Upper lobe of right lung (tissue), 1 donor: ENCODE measurements around the gene SAMD4A. TPM values are rescaled to one million over a fixed set of nuclear protein-coding genes. Genes with fewer than 3 reads are reported as not detected.
A peak's percentile ranks its signal among the peaks of the same experiment; 100 is the strongest.

Source experiments
- ATAC-seq: fragments of 200-7000 bp; cut with Tn5 transposase; one replicate; pipeline ENCODE4 v1.9.1; 2020; ENCODE audit warnings: mild to moderate bottlenecking, moderate library complexity
- DNase-seq: peaks from one replicate; pipeline ENCODE4 v3.0.0-alpha.2; 2020
- H3K27ac ChIP-seq: fragments of 200-600 bp; one replicate; pipeline ENCODE4 v1.8.0; 2022
- H3K27me3 ChIP-seq: fragments of 200-600 bp; one replicate; pipeline ENCODE4 v1.8.0; 2022; ENCODE audit warnings: mild to moderate bottlenecking
- H3K36me3 ChIP-seq: fragments of 200-600 bp; one replicate; pipeline ENCODE4 v1.8.0; 2022
- H3K4me1 ChIP-seq: fragments of 200-600 bp; one replicate; pipeline ENCODE4 v1.8.0; 2022
- H3K4me3 ChIP-seq: fragments of 200-600 bp; one replicate; pipeline ENCODE4 v1.8.0; 2022; ENCODE audit warnings: mild to moderate bottlenecking
- H3K9me3 ChIP-seq: fragments of 200-600 bp; one replicate; pipeline ENCODE4 v1.8.0; 2022
- intact Hi-C: fragments of 100-400 bp; cut with DNase I; formaldehyde crosslinking; loops from one replicate; pipeline ENCODE4 v1.11.0; 2022
- total RNA-seq: library from RNA; stranded (reverse); fragmentation: NEBNext Ultra II Directional; extraction: Animal tissue kit (Norgen Biotek cat#: 25700); gene quantifications from one replicate; pipeline ENCODE4 v1.2.1, GENCODE V29; 2021
- TF ChIP-seq, protein P1 (sequence below): fragments of 200-600 bp; IDR thresholded peaks from one replicate; pipeline ENCODE4 v1.8.0; 2022; ENCODE audit warnings: antibody characterized with exemption
- donor health status: DM: no; HTN: yes; CAD: no; lungs with severe emphysema.

SAMD4A gene
- total RNA-seq, 1 donor from 2014 or later, result 39.1 TPM

DNA sequence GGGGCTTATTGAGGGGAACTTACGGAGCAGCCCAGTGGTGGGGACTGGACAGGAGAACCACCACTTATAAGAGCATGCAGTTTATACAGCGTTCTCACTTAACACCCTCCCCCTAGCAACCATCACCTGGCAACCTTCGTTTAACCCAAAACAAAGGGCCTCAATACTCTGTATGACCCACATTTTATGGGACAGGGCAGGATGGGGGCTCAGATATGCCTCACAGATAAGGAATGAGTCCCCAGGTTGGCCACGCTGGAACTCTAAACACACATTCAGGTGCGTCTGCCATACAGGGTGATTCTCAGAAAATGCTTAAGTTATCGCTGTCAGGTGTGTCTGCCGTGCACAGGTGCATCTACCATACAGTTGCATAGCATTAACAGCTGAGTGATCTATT is 236.5 kb downstream of the SAMD4A start:
- no peak for DNase-seq
- H3K27me3 ChIP-seq, result no peaks in the 10 kb centered on the region
- H3K4me3 ChIP-seq, result no peak overlapping the region
- no peaks in the 10 kb centered on the region for H3K36me3 ChIP-seq
- no peaks in the 10 kb centered on the region for H3K9me3 ChIP-seq
- TF ChIP-seq, protein P1, sequence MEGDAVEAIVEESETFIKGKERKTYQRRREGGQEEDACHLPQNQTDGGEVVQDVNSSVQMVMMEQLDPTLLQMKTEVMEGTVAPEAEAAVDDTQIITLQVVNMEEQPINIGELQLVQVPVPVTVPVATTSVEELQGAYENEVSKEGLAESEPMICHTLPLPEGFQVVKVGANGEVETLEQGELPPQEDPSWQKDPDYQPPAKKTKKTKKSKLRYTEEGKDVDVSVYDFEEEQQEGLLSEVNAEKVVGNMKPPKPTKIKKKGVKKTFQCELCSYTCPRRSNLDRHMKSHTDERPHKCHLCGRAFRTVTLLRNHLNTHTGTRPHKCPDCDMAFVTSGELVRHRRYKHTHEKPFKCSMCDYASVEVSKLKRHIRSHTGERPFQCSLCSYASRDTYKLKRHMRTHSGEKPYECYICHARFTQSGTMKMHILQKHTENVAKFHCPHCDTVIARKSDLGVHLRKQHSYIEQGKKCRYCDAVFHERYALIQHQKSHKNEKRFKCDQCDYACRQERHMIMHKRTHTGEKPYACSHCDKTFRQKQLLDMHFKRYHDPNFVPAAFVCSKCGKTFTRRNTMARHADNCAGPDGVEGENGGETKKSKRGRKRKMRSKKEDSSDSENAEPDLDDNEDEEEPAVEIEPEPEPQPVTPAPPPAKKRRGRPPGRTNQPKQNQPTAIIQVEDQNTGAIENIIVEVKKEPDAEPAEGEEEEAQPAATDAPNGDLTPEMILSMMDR, result no peak
- no peak for ATAC-seq
- intact Hi-C loops, result no loop called here
- peaks cover 6% of the 10 kb centered on the region for H3K4me1 ChIP-seq
- H3K27ac ChIP-seq, result no peak overlapping the region

DNA sequence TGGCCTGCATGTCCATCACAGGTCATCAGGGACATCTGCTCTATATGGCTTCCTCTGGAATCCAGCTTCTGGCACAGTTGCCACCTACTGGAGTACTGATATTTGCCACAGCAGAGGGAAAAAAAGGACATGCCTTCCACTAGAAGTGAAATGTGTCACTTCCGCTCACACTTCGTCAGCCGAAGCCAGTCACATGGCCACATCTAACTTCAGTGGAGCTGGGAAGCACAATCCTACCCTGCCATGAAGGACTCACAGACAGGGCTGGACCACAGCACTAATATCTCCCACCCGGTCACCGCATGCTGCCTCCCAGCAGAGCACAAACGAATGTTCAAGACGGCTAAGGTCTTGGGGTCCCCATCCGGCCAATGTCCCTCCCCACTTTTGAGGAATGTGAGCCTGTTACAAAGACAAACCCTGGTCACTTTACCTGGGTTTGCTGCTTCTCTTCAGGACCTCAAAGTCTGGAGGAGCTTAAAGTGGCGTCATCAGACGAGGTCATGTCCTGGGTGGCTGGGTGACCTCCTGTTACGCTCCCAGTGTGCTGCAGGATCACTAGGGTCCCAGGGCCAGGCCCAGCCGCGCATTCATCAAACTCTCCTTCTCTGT is 237.1 kb downstream of the SAMD4A start:
- TF ChIP-seq, protein P1, result no peak
- DNase-seq, result no peak
- intact Hi-C loops, result no loop called here

DNA sequence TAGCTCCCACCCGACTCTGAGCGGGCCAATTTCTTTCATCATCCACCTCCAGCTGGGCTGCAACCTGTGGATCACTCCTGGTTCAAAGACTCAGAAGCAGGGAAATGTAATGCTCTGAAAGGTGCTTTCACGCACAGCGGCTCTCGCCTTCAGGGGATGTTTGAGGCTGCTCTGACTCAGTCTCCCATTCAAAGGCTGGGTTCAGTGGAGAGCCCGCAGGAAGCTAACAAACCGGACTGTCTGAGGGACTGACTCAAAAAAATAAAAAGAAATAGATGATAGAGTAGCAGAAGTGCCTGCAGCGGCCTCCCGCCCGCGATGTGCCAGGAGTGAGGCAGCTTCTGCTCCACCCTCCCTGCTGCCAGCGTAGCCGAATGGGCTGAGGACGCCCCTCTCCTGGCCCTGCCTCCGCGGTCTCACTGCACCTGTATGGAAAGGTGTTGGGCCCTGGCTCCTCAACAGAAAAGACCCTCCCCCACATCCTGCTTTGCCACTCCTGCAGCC is 237.7 kb downstream of the SAMD4A start:
- ATAC-seq (no peak), DNase-seq (no peak)
- intact Hi-C loops, result no loop called here

More for the DNA sequence above, 237.1 kb downstream of the SAMD4A start:
- Histone ChIP-seq H3K36me3 (no peaks in the 10 kb centered on the region), H3K27ac (no peak overlapping the region), H3K27me3 (no peaks in the 10 kb centered on the region), H3K4me1 (peaks cover 6% of the 10 kb centered on the region), H3K9me3 (no peaks in the 10 kb centered on the region), H3K4me3 (no peak overlapping the region)
- no peak for ATAC-seq

DNA sequence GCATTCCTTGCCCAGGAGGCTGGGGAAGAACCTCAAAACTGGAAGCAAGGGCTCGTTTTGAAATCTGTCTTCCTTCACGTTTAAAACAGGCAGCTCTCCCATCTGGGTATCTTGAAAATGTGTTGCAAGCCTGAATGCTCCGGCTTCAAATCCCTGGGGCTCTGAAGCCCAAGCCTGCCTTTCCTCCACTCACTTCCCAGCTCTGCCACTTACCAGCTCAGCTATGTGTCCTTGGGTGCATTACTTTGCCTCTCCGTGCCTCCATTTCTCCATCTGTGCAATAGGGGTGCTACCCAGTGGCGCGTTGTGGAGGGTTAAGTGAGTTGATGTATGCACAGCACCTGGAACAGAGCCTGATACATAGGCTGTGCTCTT is 238.1 kb downstream of the SAMD4A start:
- no peak overlapping the region for H3K27ac ChIP-seq
- intact Hi-C loops, result no loop called here
- H3K27me3 ChIP-seq, result no peaks in the 10 kb centered on the region
- TF ChIP-seq, protein P1, result no peak
- H3K36me3 ChIP-seq, result no peaks in the 10 kb centered on the region
- H3K9me3 ChIP-seq, result no peaks in the 10 kb centered on the region
- ATAC-seq (no peak), DNase-seq (no peak)
- no peak overlapping the region for H3K4me3 ChIP-seq
- peaks cover 6% of the 10 kb centered on the region for H3K4me1 ChIP-seq

More for the DNA sequence above, 237.7 kb downstream of the SAMD4A start:
- H3K4me1 ChIP-seq, result peaks cover 6% of the 10 kb centered on the region
- TF ChIP-seq, protein P1, result no peak
- no peak overlapping the region for H3K27ac ChIP-seq
- H3K4me3 ChIP-seq, result no peak overlapping the region
- no peaks in the 10 kb centered on the region for H3K9me3 ChIP-seq
- no peaks in the 10 kb centered on the region for H3K27me3 ChIP-seq
- H3K36me3 ChIP-seq, result no peaks in the 10 kb centered on the region

GRCh38 chr14:54805445-54806322 is 238.8 kb downstream of the SAMD4A start:
- intact Hi-C loops, result no loop called here
- Histone ChIP-seq H3K9me3 (no peaks in the 10 kb centered on the region), H3K4me3 (no peak overlapping the region), H3K27me3 (no peaks in the 10 kb centered on the region), H3K36me3 (no peaks in the 10 kb centered on the region), H3K4me1 (peaks cover 6% of the 10 kb centered on the region), H3K27ac (no peak overlapping the region)
- peak; percentile 96 for ATAC-seq
- DNase-seq, result peak; percentile 90
- TF ChIP-seq, protein P1, result peak; percentile 98
